Superior temporal gyrus (tissue), 1 donor: Measurements from ENCODE around the gene BRD3.

ENCODE experiments used
- DNase-seq: peaks from one replicate; pipeline ENCODE4 v3.0.0-alpha.2; 2016; ENCODE audit errors: extremely low spot score

The BRD3 gene

DNA sequence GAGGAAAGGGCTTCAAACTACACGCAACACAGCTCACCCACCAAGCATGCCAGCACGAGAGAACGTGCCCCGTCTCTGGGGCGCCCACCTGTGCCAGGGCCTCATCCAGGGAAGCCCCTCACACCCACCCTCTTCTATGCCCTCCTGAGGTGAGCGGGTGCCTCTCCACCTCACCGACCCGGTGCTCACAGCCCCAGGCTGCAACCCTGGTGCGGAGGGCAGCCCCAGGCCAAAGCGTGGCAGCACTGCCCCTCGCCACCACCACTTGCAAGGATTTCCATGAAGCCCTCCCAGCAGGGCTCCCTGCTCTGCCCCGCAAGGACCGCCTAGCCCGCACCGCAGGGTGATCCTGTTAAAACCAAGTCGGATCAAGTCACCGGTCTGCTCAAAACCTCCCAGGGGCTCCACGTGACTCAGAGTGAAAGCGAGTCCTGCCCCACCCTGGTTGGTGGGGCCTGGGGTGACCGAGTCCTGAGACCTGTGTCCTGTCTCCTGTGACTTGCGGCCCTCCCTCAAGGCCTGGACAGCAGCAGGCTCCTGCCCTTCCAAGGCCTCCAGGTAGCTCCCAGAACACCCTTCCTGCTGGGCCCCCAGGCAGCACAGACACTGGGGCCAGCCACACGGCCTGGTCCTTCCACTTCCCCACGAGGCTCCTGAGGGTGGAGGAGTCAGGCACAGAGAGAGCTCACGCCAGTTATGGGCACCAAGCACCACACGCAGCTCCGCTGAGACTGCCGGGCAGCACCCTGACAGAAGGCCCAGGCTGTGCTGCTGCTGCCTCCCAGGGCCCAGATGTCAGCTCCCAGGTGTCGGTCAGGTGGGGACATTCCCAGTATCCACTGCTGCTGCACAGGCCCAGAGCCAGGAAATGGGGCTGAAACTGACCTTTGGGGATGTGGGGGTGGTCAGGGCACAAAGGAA, 12.7 kb downstream of the BRD3 start:
- DNase-seq, result no peak

DNA sequence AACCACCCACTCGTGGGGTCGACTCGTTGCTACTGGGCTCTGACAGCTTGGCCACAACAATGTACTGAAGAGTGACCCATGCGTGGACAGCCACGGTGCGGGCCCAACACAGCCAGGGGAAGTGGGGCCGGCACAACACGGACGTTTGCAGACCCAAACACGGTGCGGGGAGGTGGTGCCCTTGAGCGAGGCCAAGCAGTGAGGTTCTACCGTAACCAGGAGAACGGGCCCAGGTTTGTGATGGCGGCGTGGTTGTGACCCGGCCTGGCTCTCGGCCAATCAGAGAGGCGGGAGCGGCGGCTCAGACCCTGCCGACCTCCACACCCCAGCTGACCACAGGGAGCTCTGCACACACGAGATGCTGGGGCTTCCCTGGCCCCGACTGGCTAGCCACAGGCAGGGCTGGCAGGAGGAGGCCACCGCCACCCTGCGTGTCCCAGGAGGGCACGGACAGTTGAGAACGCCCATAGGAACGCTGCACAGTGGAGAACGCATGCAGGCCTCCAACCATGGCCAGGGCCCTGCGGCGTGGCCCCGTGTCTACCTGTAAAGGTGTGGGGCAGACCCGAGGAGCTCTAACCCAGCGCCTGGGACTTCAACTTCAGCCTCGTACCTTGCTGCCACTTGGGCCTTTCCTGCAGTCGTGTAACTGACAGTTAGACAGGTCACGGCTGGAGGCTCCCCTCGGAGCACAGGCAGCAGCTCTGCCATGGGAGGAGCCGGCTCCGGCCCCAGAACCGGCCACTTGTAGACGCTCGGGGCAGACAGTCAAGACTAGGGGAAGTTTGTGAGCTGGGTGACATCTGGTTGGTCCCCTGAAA, 13.7 kb downstream of the BRD3 start:
- no peak for DNase-seq

DNA sequence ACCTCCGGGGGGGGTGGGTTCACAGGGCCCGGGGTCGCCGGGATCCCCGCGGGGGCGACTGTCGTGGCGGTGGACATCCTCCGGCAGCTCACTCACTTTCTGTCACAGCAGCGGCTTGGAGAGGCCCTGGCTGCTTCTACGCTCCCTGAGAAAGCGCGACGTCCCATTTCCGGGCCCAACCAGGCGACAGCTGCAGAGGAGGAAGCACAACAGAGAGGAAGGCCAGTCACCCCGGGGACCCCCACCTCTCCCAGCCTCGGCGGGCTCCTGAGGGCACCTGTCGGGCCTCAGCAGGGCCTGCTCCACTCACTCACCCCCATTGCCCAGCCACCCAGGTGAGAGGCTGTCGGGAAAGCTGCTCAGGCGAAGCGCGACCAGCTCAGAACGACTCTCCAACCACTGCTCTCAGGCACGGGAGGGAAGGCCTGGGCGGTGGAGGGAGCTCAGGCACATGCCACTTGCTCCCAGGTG, 14.4 kb downstream of the BRD3 start:
- DNase-seq, result no peak

DNA sequence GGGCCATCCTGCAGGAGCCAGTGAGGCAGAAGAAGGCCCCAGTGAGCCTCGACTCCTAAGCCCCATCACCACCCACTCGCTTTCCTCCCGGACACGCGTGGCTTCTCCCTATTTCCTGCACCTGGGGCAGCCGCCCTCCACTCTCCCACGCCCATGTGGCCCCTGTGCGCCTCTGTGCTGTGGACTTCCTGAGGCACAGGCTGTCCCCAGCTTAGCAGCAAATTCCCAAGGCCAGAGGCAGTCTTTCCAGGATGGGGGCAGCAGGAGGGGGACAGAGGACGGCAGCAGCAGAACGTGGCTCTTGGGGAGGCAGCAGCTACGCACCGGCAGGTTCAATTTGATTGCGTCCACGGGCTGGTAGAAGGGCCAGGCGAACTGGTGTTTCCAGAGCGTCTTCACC, 14.9 kb downstream of the BRD3 start:
- DNase-seq, result no peak

DNA sequence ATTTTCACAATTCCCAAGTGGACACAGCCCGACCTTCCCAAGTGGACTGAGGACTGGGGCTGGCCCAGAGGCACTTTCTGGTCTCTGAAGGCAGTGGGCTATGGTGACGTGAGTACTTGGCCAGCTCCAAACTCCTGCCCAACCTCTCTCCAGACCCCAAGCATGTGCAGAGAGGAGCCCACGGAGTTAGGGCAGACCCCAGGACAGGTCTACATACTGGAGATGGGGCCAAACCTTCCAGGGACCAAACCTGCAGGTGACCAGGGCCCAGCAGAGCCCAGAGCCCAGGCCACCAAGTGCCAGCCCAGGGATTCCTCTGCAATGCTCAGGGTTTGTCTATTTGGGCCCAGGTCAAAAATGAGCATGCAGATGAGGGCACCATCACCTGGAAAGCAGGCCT, 15.3 kb downstream of the BRD3 start:
- no peak for DNase-seq

DNA sequence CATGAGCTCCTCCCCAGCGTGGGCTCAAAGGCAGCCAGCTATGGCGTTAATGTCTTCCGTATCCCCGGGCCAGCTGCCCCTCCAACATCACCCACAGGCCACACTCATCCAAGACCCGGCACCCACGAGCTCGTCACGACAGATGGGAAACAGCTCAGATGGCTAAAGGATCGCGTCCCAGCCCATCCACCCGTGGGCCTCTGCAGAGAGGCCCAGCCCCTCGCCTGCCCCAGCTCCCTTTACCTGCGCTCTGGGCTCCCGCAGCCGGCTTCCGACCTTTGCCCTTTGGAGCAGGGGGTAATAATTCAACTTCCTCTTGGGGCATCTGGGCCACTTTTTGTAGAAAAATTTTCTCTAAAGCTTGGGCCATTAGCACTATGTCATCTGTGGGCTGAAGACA, 16.5 kb downstream of the BRD3 start:
- no peak for DNase-seq

DNA sequence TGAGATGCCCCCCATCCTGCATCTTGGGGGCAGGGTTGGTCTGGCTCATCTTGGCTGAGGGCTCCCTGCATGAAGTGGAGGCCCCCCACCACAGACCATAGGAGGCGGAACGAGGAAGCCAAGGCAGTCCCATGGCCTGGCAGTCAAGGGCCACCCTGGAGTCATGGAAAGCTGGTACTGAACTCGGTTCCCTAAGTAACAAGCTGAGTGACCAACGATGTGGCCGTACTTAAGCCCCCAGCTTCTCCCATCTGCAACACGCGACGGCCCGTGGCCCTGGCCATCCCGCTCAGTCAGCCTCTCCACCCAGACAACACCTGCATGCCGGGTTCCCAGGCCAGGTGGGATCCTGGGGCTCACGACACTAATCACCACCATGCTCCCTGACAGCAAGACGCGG, 17.1 kb downstream of the BRD3 start:
- no peak for DNase-seq

DNA sequence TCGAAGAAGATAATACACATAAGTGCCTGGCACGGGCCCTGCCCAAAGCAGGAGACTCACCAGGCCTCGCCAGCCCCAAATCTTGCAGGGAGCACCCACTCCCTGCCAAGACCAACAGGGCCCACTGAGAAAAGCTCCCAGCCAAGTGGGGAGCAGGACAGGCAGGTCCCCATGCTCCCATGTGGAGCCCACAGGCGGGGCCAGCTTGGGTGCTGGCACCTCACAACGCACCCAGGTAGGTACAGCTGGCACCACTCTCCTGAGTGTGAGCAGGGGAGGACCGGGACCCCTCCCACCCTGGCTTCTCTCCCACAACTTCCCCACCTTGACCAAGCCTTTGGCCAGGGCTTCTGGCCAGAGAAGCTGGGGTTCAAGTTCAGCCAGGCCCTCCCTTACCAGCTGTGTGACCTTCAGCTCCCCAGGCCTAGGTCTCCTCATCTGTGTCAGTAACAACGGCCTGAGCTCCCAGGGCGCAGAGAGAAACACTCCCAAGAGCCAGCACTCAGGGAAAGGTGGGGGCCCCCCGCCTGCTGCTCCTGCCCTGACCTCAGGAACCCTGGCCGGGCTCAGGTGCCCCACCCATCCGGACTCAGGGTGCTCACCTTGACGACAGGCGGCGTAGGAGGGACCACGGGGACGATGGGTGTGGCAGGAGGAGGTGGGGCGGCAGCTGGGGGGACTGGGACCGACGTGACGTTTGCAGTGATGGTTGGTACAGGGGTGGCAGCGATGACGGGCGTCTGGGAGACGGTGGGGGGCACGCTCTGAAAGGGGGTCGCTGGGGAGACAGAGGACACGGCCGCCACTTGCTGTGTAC, 17.8 kb downstream of the BRD3 start:
- no peak for DNase-seq

DNA sequence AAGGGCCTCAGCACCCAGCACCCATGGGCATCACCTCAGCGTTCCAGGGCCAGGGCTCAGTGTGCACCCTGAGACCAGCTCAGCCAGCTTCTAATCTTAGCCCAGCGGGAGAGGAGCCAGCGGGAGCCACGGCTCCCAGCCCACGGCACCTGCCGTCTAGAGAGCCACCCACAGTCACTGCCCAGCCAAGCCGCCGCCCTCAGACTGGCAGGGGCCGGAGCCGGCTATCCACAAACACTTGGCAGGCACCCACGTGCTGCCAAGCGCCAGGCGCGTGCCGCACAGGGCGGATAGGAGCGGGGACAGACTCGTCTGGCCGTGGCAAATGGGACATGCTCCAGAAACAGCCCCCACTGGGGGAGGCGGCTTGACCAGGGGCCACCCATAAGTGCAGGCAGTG, 18.6 kb downstream of the BRD3 start:
- peak; percentile 16 for DNase-seq

DNA sequence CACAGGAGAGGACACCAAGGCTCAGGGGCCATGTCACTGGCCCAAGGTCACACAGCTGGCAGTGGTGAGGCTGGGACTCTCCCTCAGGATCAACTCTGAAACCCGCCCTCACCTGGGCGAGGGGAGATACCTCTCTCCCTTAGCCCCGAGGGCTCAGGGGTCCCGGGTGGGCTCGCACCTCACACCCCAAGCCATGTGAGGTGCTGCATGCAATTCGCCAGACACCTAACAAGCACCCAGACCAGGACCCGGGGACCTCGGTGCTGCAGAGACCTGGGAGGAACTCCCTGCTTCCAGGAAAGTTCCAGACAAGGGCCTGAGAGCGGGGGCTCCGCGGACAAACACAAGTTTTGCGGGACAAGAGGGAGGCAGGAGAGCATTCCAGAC, 19.3 kb downstream of the BRD3 start:
- no peak for DNase-seq

DNA sequence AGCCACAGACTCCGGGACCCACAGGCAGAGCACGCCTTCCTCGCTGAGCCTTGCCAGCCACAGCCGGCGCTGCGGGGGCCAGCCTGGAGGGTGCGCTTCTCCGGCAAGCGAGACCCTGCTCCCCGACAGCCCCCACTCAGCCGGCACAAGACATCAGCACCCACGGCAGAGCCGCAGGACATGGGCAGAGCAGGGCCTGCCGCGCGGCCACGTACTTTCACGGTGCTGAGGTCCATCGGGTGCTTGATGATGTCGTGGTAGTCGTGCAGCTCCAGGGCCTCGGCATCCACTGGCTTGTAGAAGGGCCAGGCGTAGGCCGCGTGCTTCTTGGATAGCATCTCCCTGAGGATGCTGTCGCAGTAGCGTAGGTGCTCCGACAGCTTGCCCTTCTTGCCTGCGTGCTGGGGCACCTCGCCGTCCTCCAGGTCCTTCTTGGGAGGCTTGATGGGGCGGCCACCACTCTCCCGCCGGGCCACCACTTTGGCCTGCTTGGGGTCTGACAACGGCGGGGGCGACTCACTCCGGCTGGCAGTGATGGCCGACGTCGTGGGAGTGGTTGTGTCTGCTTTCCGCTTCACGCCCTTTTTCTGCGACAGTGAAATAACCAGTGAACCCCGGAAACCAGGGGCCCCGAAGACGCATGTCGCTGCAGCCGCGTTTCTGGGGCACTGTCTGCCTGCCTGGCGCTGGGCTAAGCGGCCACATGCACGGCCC, 19.8 kb downstream of the BRD3 start:
- no peak for DNase-seq

DNA sequence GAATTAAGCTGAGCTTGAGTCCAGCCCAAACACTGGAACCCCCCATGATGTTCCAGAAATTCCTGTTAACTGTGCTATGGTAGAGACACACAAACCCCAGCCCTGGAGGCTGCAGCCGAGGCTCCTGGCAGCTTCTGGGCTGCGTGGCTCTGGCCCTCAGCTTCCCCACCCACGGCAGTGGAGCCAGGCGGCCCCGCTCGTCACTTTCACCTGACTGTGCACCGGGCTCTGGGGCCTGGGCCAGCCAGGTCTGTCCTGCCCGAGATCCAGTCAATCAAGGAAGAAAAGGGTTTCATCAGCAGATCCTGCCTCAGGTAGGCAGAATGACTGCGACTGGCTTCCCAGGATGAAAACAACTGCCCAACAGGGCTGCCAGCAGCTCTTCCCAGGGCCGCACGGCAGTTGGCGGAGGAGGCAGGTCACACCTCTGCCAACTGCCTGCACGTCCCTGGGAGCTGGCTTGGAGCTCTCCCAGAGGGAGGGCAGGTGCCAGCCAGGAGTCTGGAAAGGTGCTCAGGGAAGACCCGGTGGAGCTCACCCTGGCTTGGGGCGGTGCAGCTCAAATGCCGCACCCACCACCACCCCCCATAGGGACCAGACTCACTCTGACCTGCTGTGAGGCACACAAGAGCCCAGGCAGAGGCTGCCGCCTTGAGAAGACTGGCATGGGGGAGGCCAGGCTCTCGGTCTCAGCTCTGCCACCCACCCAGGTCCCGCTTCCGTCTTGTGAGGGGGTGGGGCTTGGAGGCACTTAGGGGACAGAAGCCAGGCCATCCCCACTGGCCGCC, 20.7 kb downstream of the BRD3 start:
- no peak for DNase-seq

DNA sequence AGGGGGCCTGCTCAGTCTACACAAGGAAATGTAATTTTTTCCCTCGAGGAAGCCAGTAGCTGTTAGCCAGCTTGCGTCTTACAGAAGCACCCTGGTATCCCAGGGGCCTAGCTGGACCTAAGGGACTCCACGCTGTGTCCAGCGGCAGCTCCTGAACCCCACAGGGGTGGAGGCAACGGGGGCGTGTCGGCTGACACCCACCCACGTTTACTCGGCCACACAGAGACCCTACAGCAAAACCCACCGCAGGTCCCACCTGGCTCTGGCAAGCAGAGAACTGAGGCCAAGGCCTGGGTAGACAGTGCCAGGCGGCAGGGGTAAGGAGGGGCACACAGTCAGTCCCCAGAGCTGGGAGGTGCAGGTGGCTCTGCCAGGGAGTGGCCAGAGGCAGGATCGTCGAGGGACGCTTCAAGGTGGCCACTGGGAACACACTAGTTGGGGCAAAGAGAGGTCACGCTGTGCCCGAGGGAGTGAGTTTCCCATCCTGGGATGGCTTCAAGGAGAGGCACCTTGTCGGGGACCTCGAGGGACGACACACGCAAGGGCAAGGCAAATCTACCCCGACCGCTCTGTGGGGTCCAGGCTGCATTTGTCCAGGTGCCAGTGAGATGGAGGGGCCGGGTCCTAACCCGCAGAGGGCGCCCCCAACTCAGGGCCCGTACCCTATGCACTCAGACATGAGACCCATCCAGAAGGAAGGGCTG, 21.8 kb downstream of the BRD3 start:
- no peak for DNase-seq

DNA sequence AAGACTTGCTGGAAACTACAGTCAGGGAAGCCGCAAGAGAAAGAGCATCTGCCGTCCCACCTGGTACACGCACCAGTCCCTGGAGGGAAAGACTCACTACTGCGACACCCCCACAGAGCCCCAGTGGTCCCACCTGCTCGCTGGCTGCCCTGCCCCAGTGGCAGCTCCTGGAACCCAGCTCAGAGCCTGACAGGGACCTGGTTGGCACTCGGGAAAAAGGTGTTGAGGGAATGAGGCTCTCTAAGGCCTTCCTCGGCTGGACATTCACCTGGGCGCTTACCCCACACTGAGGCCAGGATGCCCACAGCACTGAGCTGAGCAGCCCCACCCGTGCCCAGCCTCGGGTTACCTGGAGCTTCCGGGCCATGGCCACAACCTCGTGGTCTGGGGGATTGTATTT, 22.9 kb downstream of the BRD3 start:
- no peak for DNase-seq

DNA sequence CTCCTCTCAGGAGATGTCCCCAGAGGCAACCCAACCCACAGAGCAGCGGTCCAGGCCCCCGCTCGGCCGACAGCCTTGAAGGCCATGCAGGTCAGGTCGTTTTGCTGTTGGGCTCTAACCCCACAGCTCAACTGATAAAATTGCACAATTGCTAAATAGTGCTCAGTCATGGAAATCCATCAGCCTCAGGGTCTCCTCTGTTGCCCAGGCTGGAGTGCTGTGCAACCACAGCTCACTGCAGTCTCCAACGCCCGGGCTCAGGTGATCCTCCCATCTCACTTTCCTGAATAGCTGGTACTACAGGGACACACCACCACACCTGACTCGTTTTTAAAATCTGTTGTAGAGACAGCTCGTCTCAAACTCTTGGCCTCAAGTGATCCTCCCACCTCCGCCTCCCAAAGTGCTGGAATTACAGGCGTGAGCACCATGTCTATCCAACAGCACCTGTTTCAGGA, 24.3 kb downstream of the BRD3 start:
- DNase-seq, result no peak

DNA sequence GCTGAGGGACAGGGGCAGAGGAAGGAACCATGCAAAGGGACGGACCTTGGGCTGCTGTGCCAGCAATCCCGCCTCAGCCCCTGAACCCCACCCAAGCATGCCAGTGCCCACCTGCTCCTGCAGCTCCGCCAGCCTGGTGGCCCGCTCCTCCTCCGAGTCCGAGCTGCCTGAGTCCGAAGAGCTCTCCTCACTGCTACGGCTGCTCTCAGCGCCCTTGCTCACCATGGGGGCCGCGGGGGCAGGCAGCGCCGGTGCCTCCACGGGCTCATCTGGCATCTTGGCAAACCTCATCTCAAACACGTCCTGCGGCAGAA, 26.2 kb downstream of the BRD3 start:
- DNase-seq, result no peak

DNA sequence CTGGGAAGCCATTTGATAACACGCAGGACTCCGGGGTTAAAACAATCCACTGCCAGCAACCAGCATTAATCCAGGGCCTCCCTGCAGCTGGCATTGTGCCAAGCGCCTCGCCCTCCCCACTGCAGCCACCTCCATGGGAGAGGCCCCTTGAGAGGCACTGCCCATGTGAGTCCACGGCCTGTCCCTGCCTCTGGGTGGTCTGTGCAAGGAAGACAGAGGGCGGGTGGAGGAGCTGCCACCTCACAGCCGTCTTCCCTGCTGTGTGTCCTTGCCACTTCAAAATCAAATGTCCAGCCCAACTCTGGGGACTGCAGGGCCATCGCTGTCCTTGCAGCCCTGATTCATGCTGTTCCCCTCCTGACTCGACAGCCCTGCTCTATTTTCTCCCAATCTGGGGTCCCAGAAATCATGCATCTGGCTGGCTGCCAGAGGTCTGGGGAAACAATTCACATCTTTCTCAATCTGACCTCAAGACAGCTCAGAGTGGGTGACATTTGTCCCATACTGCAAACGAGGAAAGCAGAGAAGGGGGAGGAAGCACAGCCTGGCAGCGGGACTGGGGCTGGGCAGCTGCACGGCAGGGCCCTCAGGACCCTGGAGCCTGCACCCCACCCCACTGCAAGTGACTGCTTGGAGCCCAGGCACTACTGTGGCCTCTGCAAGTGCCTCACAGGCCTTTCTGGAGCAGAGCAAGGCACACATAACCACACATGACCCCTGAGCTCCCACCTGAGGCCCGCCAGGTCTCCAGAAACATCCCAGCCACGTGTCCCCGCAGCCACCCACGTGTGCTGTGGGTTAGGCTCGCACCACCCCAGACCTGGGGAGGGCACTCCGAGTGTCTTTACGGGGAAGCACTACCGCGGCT, 26.8 kb downstream of the BRD3 start:
- no peak for DNase-seq

DNA sequence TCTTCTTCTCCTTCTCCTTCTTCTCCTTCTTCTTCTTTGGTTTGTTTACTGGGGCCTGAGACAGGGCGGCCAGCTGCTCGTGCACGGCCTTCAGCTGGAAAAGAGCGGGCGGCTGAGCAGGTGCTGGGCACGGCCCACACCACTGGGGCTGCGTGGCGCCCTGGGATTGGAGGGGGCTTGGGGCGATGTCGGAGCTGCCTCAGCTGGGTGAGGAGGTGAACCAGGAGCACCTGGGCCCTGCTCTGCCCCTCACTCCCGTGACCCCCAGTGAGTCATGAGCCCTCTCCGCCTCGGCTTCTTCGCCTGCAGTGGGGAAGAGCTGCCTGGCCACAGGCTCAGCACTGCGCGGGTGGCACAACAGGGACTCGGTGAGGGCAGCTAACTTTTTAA, 27.7 kb downstream of the BRD3 start:
- no peak for DNase-seq
